Measurements from ENCODE around the gene CTXN1.

The CTXN1 gene

DNA sequence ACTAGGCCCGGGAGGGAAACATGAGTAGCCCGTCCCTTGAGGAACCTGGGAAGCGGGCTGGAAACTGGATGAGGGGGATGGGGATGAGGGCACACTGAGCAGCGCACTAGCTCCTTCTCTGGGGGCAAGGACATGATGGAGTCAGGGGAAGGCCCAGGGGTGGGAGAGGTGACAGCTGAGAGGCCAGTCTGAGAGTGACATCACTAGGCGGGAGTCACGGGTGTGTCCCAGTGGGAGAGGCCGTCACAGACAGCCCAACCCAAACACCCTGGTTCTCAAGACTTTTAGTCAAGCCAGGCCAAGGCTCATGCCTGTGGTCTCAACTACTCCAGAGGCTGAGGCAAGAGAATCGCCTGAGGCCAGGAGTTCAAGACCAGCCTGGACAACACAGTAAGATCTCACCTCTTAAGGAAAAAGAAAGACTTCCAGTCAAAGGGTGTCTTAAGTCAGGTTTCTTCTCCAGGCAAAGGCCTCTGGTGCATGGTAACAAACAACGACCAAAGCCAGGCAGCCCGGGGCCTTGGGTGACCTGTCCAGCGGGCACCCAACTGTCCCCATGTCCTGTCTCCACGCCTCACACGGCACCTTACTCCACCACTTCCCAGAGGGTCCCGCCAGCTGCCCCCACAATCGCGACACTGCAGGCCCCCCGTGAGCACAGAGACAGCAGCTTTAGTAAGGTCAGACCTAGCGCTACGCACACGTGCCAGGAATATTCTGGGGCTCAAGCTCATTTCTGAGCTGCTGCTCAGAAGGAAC lies 43.0 kb upstream of the CTXN1 start:
- H3K4me3 ChIP-seq (ENCODE audit: low read depth, low read length) = no peak overlapping the region
- TF ChIP-seq, protein P1, sequence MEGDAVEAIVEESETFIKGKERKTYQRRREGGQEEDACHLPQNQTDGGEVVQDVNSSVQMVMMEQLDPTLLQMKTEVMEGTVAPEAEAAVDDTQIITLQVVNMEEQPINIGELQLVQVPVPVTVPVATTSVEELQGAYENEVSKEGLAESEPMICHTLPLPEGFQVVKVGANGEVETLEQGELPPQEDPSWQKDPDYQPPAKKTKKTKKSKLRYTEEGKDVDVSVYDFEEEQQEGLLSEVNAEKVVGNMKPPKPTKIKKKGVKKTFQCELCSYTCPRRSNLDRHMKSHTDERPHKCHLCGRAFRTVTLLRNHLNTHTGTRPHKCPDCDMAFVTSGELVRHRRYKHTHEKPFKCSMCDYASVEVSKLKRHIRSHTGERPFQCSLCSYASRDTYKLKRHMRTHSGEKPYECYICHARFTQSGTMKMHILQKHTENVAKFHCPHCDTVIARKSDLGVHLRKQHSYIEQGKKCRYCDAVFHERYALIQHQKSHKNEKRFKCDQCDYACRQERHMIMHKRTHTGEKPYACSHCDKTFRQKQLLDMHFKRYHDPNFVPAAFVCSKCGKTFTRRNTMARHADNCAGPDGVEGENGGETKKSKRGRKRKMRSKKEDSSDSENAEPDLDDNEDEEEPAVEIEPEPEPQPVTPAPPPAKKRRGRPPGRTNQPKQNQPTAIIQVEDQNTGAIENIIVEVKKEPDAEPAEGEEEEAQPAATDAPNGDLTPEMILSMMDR (conservative IDR thresholded peaks at IDR 0.05; ENCODE audit: low read depth, low read length) = no peak
- no peak for DNase-seq (ENCODE audit: low read depth)

DNA sequence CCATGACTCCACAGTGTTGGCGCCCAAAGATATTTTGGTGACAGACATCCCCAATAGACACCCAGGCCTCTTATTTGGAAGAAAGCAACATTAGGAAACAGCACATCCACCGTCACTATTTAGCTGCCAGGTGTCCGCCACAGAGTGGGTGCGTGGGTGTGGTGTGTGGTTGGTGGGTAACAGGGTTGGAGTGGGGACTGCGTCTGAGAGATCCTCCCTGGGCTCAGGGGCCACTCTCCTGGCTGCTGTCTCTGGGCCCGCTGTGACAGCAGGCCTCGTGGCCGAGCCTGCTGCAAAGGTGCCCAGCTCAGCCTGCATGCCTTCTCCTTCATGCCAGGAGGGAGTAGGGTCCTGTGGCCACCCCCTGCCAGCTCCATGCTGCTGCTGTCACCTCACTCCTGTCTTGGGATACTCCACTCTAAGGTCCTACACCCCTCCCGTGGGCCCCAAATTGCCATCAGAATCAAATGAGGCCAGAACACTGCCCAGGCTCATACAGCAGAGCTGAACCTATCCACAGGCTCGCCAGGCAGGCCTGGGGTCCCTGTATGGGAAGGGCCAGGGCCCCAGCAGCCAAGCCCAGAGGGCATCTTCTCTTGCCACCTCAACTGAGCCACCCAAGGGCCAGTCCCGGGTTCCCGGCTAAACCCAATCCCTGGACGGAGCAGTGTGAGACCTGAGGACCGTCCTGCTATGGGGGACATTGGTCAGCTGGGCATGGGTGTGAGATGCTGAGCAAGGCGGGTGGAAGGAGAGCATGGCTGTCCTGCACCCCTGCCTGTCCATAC lies 42.3 kb upstream of the CTXN1 start:
- H3K4me3 ChIP-seq (ENCODE audit: low read depth, low read length) = no peak overlapping the region
- no peak for DNase-seq (ENCODE audit: low read depth)
- TF ChIP-seq, protein P1 (conservative IDR thresholded peaks at IDR 0.05; ENCODE audit: low read depth, low read length) = no peak

DNA sequence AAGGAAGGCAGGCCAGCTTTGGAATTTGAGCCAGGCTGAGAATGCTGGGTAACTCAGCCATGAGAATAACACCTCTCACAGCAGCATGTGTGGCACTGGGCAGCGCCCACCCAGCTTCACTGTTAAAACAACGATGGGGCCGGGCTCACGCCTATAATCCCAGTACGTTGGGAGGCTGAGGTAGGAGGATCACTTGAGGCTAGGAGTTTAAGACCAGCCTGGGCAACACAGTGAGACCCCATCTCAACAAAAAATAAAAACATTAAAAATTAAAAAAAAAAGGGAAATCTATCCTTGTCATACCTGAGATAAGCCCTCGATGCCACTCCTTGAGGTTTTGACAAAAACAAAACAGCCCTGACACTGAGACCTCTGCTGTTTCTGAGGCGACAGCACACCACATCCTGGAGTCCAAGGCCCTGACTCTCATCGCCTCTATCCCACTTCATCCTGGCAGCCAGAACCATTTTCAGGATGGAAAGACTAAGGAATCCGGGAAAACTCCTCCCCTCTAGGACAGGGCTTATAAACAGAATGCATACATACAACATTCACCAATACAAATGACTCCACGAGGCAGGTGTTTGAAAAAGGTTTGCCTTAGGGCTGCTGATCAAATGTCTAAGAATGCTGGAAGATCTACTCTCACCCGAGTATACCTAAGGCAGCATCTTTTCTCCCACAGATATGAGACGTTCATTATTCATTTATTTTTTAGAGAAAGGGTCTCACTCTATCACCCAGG lies 40.2 kb upstream of the CTXN1 start:
- TF ChIP-seq, protein P1 (conservative IDR thresholded peaks at IDR 0.05; ENCODE audit: low read depth, low read length) = no peak
- H3K4me3 ChIP-seq (ENCODE audit: low read depth, low read length) = no peak overlapping the region
- no peak for DNase-seq (ENCODE audit: low read depth)

DNA sequence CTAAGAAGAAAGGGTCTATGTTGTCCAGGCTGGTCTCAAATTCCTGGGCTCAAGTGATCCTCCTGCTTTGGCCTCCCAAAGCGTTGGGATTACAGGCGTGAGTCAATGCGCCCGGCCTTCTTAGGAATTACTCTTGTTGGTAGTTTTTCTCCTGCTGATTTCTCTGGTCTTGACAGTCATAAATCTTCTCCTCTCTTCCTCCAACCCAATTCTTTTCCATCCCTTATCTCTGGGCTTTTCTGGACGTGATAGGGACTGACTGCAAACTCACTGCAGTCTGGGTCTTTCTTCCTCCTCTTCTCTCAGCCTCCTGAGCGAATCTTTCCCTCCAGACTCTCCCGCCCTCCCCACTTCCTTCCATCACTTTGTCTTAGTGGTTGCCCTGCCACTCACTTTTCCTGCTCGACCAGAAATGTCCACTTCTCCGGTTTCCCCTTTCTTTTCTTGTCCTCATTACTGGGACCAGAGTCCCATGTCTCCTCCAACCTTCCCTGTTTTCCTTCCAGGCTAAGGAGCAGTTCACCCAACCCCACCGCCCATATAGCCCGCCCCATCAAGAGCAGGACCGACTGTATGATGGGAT lies 39.4 kb upstream of the CTXN1 start:
- DNase-seq (ENCODE audit: low read depth) = no peak
- no peak overlapping the region for H3K4me3 ChIP-seq (ENCODE audit: low read depth, low read length)
- TF ChIP-seq, protein P1 (conservative IDR thresholded peaks at IDR 0.05; ENCODE audit: low read depth, low read length) = no peak

DNA sequence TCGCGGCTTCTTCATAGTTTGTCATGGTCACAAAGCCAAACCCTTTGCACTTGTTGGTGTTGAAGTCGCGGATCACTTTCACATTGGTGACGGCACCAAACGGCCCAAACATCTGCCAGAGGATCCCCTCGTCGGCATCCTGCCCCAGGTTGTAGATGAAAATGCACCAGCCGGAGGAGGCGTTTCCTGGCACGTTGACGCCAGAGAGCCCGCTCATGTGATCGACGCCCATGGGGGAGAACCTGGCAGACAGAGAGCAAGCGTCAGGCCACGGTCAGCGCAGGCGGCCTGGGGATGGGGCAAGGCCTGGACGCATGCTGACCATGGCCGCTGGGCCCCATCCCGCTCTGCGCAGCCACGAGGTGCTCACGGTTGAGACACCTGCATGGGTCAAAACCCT lies 37.6 kb upstream of the CTXN1 start:
- H3K4me3 ChIP-seq (ENCODE audit: low read depth, low read length) = no peak overlapping the region
- TF ChIP-seq, protein P1 (conservative IDR thresholded peaks at IDR 0.05; ENCODE audit: low read depth, low read length) = no peak
- DNase-seq (ENCODE audit: low read depth) = no peak

DNA sequence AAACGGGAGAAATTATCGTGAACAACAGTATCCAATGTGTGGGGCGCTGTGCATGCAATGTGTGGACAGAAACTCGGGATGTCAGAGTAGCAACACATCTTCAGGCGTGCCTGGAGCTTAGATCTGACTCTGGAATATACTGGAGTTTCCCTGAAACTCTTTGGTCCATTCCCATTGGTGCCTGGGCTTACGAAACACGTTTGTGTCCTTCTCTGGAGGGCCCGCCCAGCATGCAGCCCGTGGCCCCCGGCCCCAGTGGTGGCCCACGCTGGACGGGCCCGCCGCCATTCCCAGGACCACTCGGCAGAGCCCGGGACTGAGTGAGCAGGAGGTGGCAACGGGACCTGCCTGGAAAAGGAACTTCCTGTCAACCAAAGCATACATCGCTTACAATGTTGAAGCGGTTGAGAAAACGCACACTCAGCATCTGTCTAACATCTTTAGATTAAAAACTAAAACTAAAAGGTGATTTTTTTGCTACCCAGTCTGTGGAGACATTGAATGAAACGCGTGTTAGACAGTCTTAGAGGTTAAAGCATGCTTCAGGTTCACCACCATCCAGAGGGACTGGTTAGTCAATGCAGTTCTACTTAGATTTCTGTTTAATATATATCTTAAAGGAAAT lies 36.8 kb upstream of the CTXN1 start:
- DNase-seq (ENCODE audit: low read depth) = no peak
- TF ChIP-seq, protein P1 (conservative IDR thresholded peaks at IDR 0.05; ENCODE audit: low read depth, low read length) = no peak
- H3K4me3 ChIP-seq (ENCODE audit: low read depth, low read length) = no peak overlapping the region
